ENCODE measurements around the gene RPL37.
A peak's percentile ranks its signal among the peaks of the same experiment; 100 is the strongest.
"Not testable (repeated sequence)": the region's sequence is repeated elsewhere in the genome, so short reads cannot be mapped to it uniquely, and the experiment has no call there.

Gene RPL37

DNA sequence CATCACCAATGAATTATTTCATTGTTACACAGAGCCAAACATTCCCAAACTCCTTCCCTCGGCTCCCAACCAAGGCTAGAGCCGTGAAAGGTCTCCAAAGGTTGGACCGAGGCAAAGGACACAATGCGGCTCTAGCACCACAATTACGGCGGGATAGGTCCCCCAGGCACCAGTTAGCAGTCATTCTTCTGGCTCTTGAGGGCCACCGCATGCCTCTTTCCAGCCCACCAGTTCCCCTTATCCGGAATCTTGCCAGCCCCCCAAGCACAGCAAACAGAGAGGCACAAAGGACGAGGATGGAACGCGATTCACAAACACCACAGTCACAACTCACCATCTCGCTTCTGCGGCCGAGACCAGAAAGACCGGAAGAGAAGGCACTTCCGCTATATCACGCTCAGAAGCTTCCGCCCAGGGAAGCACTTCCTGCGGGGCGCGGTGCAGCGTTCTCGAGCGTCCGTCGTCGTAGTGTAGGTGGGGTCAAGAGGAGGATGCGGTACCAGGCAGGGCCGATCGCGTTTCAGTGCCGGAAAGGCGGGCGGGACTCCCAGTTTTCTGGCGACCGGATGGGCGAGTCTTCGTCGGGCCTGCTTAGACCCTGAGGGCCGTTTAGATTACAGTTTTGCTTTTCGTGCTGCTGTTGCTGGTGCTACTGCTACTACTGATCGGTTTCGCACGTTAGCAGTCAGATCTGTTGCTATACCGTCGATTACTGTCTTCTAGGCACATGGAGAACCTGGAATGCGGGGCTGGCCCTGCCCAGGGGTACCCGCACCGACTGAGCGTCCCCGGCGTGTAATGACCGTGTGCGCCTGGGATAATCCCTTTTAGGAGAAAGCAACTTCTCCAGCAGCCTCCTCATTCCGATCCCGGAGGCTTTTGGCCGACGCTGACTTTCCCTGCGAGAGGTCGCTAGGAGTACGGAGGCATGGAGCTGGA lies at the start of gene RPL37:
Gene RPL37 (minus strand): TSS at position 374 of the 939 bp plus-strand sequence. CDS start 37 bp downstream, at position 337.
- Histone ChIP-seq H3K36me3 (ENCODE audit: control insufficient read depth, insufficient read depth, low read length, severe bottlenecking) (peaks cover 40% of the 10 kb centered on the region), H3K27me3 (replicated peaks; ENCODE audit: control insufficient read depth, insufficient read depth, low read length) (no peaks in the 10 kb centered on the region), H3K9ac (ENCODE audit: low read length) (peak within 1 kb of the TSS; percentile 98), H3K9me3 (ENCODE audit: control insufficient read depth, low read length) (no peaks in the 10 kb centered on the region), H3K4me1 (ENCODE audit: control insufficient read depth, insufficient read depth, low read length) (peaks cover 44% of the 10 kb centered on the region), H3K4me3 (ENCODE audit: low read length) (peak within 1 kb of the TSS; percentile 95)
- DNase-seq (ENCODE audit: low read depth), result peak; percentile 98

DNA sequence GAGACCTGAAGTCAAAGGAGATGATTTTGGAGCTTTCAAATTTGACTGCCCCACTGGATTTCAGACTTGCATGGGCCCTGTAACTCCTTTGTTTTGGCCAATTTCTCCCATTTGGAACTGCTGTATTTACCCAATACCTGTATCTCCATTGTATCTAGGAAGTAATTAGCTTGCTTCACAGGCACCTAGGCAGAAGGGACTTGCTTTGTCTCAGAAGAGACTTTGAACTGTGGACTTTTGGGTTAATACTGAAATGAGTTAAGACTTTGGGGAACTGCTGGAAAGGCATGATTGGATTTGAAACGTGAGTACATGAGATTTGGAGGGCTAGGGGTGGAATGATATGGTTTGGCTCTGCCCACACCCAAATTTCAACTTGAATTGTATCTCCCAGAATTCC lies 48.0 kb upstream of the RPL37 start:
- DNase-seq (ENCODE audit: low read depth); H3K4me3 ChIP-seq (ENCODE audit: low read length); H3K4me1 ChIP-seq (ENCODE audit: control insufficient read depth, insufficient read depth, low read length); H3K27me3 ChIP-seq (replicated peaks; ENCODE audit: control insufficient read depth, insufficient read depth, low read length); H3K36me3 ChIP-seq (ENCODE audit: control insufficient read depth, insufficient read depth, low read length, severe bottlenecking); H3K9me3 ChIP-seq (ENCODE audit: control insufficient read depth, low read length); H3K9ac ChIP-seq (ENCODE audit: low read length): not testable (repeated sequence)

DNA sequence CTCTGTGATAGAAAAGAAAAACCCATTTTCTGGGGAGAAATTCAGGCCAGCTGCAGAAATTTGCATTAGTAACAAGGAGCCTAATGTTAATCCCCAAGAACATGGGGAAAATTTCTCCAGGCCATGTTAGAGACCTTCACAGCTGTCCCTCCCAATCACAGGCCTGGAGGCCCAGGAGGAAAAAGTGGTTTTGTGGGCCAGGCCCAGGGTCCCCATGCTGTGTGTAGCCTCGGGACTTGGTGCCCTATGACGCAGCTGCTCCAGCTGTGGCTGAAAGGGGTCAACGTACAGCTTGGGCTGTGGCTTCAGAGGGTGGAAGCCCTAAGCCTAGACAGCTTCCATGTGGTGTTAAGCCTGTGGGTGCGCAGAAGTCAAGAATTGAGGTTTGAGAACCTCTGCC lies 47.3 kb upstream of the RPL37 start:
- Histone ChIP-seq H3K9ac (ENCODE audit: low read length) (no peak overlapping the region), H3K27me3 (replicated peaks; ENCODE audit: control insufficient read depth, insufficient read depth, low read length) (no peaks in the 10 kb centered on the region), H3K9me3 (ENCODE audit: control insufficient read depth, low read length) (no peaks in the 10 kb centered on the region), H3K36me3 (ENCODE audit: control insufficient read depth, insufficient read depth, low read length, severe bottlenecking) (no peaks in the 10 kb centered on the region), H3K4me1 (ENCODE audit: control insufficient read depth, insufficient read depth, low read length) (no peaks in the 10 kb centered on the region), H3K4me3 (ENCODE audit: low read length) (no peak overlapping the region)
- no peak for DNase-seq (ENCODE audit: low read depth)

DNA sequence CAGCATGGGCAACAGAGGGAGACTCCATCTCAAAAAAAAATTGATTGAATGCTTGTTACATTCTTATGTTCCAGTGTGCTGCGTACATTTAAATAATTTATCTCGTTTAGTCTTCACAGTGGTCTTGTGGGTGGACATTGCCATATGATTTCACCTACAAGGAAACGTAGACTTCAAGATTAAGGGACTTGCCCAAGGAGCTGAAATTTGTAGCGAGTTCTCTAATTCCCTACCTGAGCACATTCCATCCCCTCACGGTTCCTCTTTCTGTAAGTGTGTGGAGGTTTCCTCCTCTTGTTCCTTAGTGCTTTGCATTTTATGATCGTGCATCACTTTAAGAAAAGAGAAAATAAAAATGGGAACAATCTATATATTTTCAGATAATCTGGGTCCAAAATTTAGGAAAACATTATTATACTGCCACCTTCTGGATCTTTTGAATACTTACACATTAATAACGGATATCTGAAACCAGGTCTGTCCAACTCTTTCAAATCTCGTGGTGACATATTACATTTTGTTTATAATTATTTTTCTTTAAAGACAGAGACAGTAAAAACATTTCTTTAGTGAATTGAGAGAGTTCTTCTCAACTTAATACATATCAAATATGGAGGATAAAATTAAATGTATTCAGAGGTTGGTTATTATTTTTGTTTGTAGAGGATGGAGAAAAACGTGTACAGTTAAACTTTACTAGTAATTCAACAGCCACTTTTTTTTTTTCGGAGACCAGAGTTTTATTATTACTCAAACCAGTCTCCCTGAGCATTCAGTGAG lies 44.3 kb upstream of the RPL37 start:
- Histone ChIP-seq H3K27me3 (replicated peaks; ENCODE audit: control insufficient read depth, insufficient read depth, low read length) (no peaks in the 10 kb centered on the region), H3K9ac (ENCODE audit: low read length) (no peak overlapping the region), H3K9me3 (ENCODE audit: control insufficient read depth, low read length) (no peaks in the 10 kb centered on the region), H3K4me3 (ENCODE audit: low read length) (no peak overlapping the region), H3K36me3 (ENCODE audit: control insufficient read depth, insufficient read depth, low read length, severe bottlenecking) (no peaks in the 10 kb centered on the region), H3K4me1 (ENCODE audit: control insufficient read depth, insufficient read depth, low read length) (no peaks in the 10 kb centered on the region)
- DNase-seq (ENCODE audit: low read depth), result peak; percentile 80

DNA sequence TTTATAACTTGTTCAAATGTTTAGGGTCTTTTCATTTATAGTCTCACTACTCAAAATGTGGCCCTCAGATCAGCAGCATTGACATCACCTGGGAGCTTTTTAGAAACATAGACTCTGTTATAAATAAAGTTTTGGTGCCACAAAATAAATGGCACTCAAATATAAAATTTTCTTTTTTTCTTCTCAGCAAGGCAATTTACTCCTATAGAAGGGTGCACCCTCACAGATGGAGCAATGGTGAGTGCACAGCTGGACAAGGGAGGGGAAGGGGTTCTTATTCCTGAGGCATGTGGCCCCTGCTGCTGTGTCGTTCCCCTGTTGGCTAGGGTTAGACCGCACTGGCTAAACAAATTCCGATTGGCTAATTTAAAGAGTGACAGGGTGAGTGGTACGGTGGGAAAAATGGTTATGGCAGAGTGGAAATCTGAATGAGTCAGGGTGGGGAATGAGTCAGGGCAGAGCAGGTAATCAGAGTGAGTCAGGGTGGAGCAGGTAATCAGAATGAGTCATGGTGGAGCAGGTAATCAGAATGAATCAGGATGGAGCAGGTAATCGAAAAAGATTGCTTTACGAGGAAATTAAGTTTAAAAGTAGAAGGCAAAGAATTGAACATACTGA lies 42.5 kb upstream of the RPL37 start:
- H3K36me3 ChIP-seq (ENCODE audit: control insufficient read depth, insufficient read depth, low read length, severe bottlenecking), result no peaks in the 10 kb centered on the region
- H3K4me3 ChIP-seq (ENCODE audit: low read length), result no peak overlapping the region
- DNase-seq (ENCODE audit: low read depth), result no peak
- H3K4me1 ChIP-seq (ENCODE audit: control insufficient read depth, insufficient read depth, low read length), result no peaks in the 10 kb centered on the region
- no peak overlapping the region for H3K9ac ChIP-seq (ENCODE audit: low read length)
- no peaks in the 10 kb centered on the region for H3K9me3 ChIP-seq (ENCODE audit: control insufficient read depth, low read length)
- H3K27me3 ChIP-seq (replicated peaks; ENCODE audit: control insufficient read depth, insufficient read depth, low read length), result no peaks in the 10 kb centered on the region

DNA sequence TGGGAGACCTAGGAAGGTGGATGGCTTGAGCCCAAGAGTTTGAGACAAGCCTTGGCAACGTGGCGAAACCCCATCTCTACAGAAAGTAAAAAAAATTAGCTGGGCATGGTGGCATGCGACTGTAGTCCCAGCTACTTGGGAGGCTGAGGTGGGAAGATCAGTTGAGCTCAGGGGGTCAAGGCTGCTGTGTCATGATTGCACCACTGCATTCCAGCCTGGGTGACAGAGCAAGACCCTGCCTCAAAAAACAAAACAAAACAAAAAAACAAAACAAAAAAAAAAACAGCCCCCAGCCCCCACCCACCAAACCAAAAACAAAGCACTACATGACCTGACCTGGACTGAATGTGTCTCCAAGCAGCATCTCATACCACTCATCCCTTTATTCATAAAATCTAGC lies 40.9 kb upstream of the RPL37 start:
- no peaks in the 10 kb centered on the region for H3K27me3 ChIP-seq (replicated peaks; ENCODE audit: control insufficient read depth, insufficient read depth, low read length)
- H3K4me1 ChIP-seq (ENCODE audit: control insufficient read depth, insufficient read depth, low read length), result no peaks in the 10 kb centered on the region
- DNase-seq (ENCODE audit: low read depth), result no peak
- no peaks in the 10 kb centered on the region for H3K9me3 ChIP-seq (ENCODE audit: control insufficient read depth, low read length)
- H3K4me3 ChIP-seq (ENCODE audit: low read length), result no peak overlapping the region
- no peaks in the 10 kb centered on the region for H3K36me3 ChIP-seq (ENCODE audit: control insufficient read depth, insufficient read depth, low read length, severe bottlenecking)
- H3K9ac ChIP-seq (ENCODE audit: low read length), result no peak overlapping the region

DNA sequence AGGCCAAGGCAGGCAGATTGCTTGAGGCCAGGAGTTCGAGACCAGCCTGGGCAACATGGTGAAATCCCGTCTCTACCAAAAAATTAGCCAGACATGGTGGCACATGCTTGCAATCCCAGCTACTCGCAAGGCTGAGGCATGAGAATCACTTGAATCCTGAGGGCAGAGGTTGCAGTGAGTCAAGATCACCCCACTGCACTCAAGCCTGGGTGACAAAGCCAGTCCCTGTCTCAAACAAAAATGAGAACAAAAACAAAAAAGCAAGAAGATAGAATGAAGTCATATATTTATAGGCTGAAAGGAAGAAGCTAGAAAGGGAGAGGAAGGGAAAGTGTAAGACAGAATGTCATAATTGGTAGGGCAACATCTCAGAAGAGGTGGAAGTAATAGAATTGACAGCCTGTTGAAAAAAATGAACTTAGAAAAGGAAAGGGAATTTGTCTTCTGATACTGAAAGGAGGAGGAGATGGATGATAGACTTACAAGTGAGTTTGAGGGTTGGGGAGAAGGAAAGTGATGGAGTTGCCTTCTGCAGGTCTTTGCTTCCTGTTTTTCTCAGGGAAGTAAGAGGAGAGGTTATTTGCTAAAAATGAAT lies 38.4 kb upstream of the RPL37 start:
- H3K4me3 ChIP-seq (ENCODE audit: low read length), result no peak overlapping the region
- no peak for DNase-seq (ENCODE audit: low read depth)

DNA sequence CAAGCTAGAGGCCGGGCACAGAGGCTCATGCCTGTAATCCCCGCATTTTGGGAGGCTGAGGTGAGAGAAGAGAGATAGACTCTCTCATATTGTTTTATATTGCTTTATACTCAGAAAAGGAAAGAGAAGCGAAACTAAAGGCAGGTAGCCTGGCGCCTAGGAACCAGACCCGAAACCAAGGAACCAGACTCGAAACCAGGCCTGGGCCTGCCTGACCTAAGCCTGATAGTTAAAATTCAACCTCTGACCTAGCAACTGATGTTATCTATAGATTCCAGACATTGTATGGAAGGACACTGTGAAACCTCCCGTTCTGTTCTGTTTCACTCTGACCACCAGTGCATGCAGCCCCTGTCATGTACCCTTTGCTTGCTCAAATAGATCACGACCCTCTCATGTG lies 37.2 kb upstream of the RPL37 start:
- not testable (repeated sequence) for DNase-seq (ENCODE audit: low read depth); H3K27me3 ChIP-seq (replicated peaks; ENCODE audit: control insufficient read depth, insufficient read depth, low read length); H3K9ac ChIP-seq (ENCODE audit: low read length); H3K4me1 ChIP-seq (ENCODE audit: control insufficient read depth, insufficient read depth, low read length); H3K9me3 ChIP-seq (ENCODE audit: control insufficient read depth, low read length); H3K36me3 ChIP-seq (ENCODE audit: control insufficient read depth, insufficient read depth, low read length, severe bottlenecking); H3K4me3 ChIP-seq (ENCODE audit: low read length)

More for the DNA sequence above, 38.4 kb upstream of the RPL37 start:
- Histone ChIP-seq H3K4me1 (ENCODE audit: control insufficient read depth, insufficient read depth, low read length) (no peaks in the 10 kb centered on the region), H3K36me3 (ENCODE audit: control insufficient read depth, insufficient read depth, low read length, severe bottlenecking) (no peaks in the 10 kb centered on the region), H3K9me3 (ENCODE audit: control insufficient read depth, low read length) (no peaks in the 10 kb centered on the region), H3K9ac (ENCODE audit: low read length) (no peak overlapping the region), H3K27me3 (replicated peaks; ENCODE audit: control insufficient read depth, insufficient read depth, low read length) (no peaks in the 10 kb centered on the region)

DNA sequence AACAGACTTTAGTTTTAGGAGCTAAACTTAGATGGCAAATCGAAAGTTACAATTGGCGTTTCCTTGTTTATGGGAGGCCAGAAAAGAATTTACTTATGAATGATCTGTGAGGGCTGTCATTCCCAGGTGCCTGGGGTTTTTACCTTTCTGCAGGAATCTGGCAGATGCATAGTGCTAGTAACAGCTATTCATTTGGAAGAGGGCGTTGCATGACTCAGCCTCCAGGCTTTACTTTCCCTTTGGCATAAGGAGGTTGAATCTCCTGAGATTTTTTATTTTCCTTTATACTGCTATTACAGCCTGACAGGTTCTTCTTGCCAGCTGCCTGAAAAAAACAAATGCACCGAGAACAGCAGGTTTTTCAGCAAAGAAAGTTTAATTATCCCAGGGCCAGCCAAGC lies 36.2 kb upstream of the RPL37 start:
- H3K36me3 ChIP-seq (ENCODE audit: control insufficient read depth, insufficient read depth, low read length, severe bottlenecking), result no peaks in the 10 kb centered on the region
- no peaks in the 10 kb centered on the region for H3K9me3 ChIP-seq (ENCODE audit: control insufficient read depth, low read length)
- H3K9ac ChIP-seq (ENCODE audit: low read length), result no peak overlapping the region
- no peak overlapping the region for H3K4me3 ChIP-seq (ENCODE audit: low read length)
- DNase-seq (ENCODE audit: low read depth), result no peak
- no peaks in the 10 kb centered on the region for H3K27me3 ChIP-seq (replicated peaks; ENCODE audit: control insufficient read depth, insufficient read depth, low read length)
- no peaks in the 10 kb centered on the region for H3K4me1 ChIP-seq (ENCODE audit: control insufficient read depth, insufficient read depth, low read length)

DNA sequence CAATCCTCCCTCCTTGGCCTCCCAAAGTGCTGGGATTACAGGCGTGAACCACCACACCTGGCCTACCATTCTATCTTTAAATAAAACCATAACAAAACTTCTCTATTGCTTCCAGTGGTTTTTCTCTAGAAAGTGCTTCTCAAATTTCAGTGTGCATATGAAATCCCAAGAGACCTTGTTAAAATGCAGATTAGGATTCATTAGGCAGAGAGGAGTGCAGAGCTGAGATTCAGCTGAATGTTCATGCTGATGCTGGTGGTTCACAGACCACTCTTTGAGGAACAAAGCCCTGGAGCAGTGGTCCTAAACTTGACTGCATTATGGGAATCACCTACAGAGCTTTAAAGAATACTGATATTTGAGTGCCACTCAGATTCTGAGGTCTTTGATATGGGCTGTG lies 34.4 kb upstream of the RPL37 start:
- H3K36me3 ChIP-seq (ENCODE audit: control insufficient read depth, insufficient read depth, low read length, severe bottlenecking), result no peaks in the 10 kb centered on the region
- H3K4me3 ChIP-seq (ENCODE audit: low read length), result no peak overlapping the region
- no peak overlapping the region for H3K9ac ChIP-seq (ENCODE audit: low read length)
- peaks cover 5% of the 10 kb centered on the region for H3K9me3 ChIP-seq (ENCODE audit: control insufficient read depth, low read length)
- DNase-seq (ENCODE audit: low read depth), result no peak
- no peaks in the 10 kb centered on the region for H3K27me3 ChIP-seq (replicated peaks; ENCODE audit: control insufficient read depth, insufficient read depth, low read length)
- no peaks in the 10 kb centered on the region for H3K4me1 ChIP-seq (ENCODE audit: control insufficient read depth, insufficient read depth, low read length)

DNA sequence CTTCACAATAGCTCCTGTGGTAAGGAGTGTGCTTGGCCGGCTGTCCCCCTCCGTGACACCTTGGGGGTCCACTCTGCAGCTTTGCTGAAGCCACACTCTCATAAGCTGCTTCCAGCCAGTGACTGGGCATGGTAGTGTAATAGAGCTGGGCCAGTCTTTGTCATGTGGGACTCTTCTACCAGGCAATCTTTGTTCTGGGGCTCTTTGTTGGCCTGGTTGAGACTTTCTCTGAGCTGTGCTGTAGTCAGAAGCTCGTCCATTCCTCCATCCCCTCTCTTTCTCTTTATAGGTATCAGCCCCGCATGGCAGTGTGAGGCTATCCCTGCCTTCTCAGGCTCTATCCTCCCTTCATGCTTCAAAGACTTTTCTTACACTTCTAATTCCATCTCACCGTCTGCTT lies 31.8 kb upstream of the RPL37 start:
- Histone ChIP-seq H3K9ac (ENCODE audit: low read length) (no peak overlapping the region), H3K27me3 (replicated peaks; ENCODE audit: control insufficient read depth, insufficient read depth, low read length) (no peaks in the 10 kb centered on the region), H3K4me3 (ENCODE audit: low read length) (no peak overlapping the region), H3K36me3 (ENCODE audit: control insufficient read depth, insufficient read depth, low read length, severe bottlenecking) (no peaks in the 10 kb centered on the region), H3K4me1 (ENCODE audit: control insufficient read depth, insufficient read depth, low read length) (no peaks in the 10 kb centered on the region), H3K9me3 (ENCODE audit: control insufficient read depth, low read length) (peaks cover 9% of the 10 kb centered on the region)
- no peak for DNase-seq (ENCODE audit: low read depth)

Data from adipocyte (in vitro differentiated cells).